A549 (cell line): ENCODE data around the gene CHST11. TPM values are rescaled to one million over a fixed set of nuclear protein-coding genes. Genes with fewer than 3 reads are reported as not detected.

Experiments
- ATAC-seq, 2 experiments: fragments of 200-7000 bp in 1 of 2; fragments of >200 bp in 1 of 2; cut with Nextera tagmentation in 1 of 2; cut with Tn5 transposase in 1 of 2; 3 replicates each; pipeline versions ENCODE4 v1.8.0 to v1.9.1; 2018 to 2020; ENCODE audit warnings: mild to moderate bottlenecking in 1 of 2, moderate library complexity in 1 of 2
- CTCF ChIA-PET: fragments of 300-600 bp; sonication (Branson Sonifier 250); formaldehyde crosslinking; extraction: SDS; loops from one replicate; lab custom pipeline; 2021; ENCODE audit warnings: antibody characterized with exemption, inconsistent platforms; lab: Yijun Ruan, JAX
- POLR2A ChIA-PET: fragments of 350-600 bp; formaldehyde crosslinking; extraction: SDS; loops from one replicate; lab custom pipeline; 2021; ENCODE audit warnings: antibody characterized with exemption, inconsistent platforms; lab: Yijun Ruan, JAX
- DNase-seq, 2 experiments: peaks; one replicate each; pipeline versions ENCODE4 v3.0.0 to v3.0.0-alpha.2; 2011 to 2016; ENCODE audit warnings: low read depth in 1 of 2, low spot score in 1 of 2
- FAIRE-seq: peaks from 2 replicates; lab custom pipeline; 2011; peaks lifted over from hg19 to GRCh38; lab: Jason Lieb, UNC
- H3K27ac ChIP-seq, 2 experiments: fragments of >200 bp; sonication (Bioruptor Twin); formaldehyde crosslinking; 3 replicates each; pipeline ENCODE4 v1.5.1; 2016 to 2017
- H3K4me1 ChIP-seq: fragments of >200 bp; sonication (Bioruptor Twin); formaldehyde crosslinking; 3 replicates; pipeline ENCODE4 v1.6.1; 2016
- H3K4me2 ChIP-seq: fragments of >200 bp; sonication (Bioruptor Twin); formaldehyde crosslinking; 3 replicates; pipeline ENCODE4 v1.6.1; 2016
- H3K4me3 ChIP-seq: fragments of >200 bp; sonication (Bioruptor Twin); formaldehyde crosslinking; 3 replicates; pipeline ENCODE4 v1.5.1; 2016
- H3K9me3 ChIP-seq: fragments of >200 bp; sonication (Bioruptor Twin); formaldehyde crosslinking; 3 replicates; pipeline ENCODE4 v1.6.1; 2016
- BHLHE40 ChIP-seq: IDR thresholded peaks from 2 replicates; pipeline ENCODE4 v1.6.1; 2012; ENCODE audit warnings: low read depth, low read length, inconsistent platforms
- CHD2 ChIP-seq: fragments of 150-350 bp; IDR thresholded peaks from 2 replicates; pipeline ENCODE4 v1.6.1; 2014; ENCODE audit warnings: low read length; ENCODE audit not compliant: partially characterized antibody
- CHD4 ChIP-seq: fragments of 200-600 bp; sonication (generic); IDR thresholded peaks from 2 replicates; pipeline ENCODE4 v1.6.1; 2016; ENCODE audit warnings: antibody characterized with exemption, mild to moderate bottlenecking, borderline replicate concordance
- EHF ChIP-seq: fragments of 250-450 bp; sonication (Bioruptor Pico); IDR thresholded peaks from 2 replicates; pipeline ENCODE4 v1.5.0; 2020; ENCODE audit warnings: mild to moderate bottlenecking
- ESRRA ChIP-seq: fragments of 150-350 bp; IDR thresholded peaks from 2 replicates; pipeline ENCODE4 v1.6.1; 2014; ENCODE audit warnings: mild to moderate bottlenecking, low read length, borderline replicate concordance
- FOSB ChIP-seq: fragments of 250-450 bp; sonication (Bioruptor Pico); IDR thresholded peaks from 2 replicates; pipeline ENCODE4 v1.5.0; 2020; ENCODE audit warnings: mild to moderate bottlenecking, moderate library complexity
- FOXS1 ChIP-seq: fragments of 250-450 bp; sonication (Bioruptor Pico); IDR thresholded peaks from 2 replicates; pipeline ENCODE4 v1.5.0; 2020; ENCODE audit warnings: mild to moderate bottlenecking, moderate library complexity
- GATA3 ChIP-seq: IDR thresholded peaks from 2 replicates; pipeline ENCODE4 v1.6.1; 2012; ENCODE audit warnings: borderline replicate concordance
- HOXA7 ChIP-seq: fragments of 250-450 bp; sonication (Bioruptor Pico); IDR thresholded peaks from 2 replicates; pipeline ENCODE4 v1.5.0; 2020; ENCODE audit warnings: mild to moderate bottlenecking, moderate library complexity
- HOXB13 ChIP-seq: fragments of 250-450 bp; sonication (Bioruptor Pico); IDR thresholded peaks from 2 replicates; pipeline ENCODE4 v1.5.0; 2020; ENCODE audit warnings: low read depth, mild to moderate bottlenecking, moderate library complexity
- HOXB5 ChIP-seq: fragments of 250-450 bp; sonication (Bioruptor Pico); IDR thresholded peaks from 2 replicates; pipeline ENCODE4 v1.5.0; 2020; ENCODE audit warnings: mild to moderate bottlenecking, moderate library complexity
- JUN ChIP-seq, 2 experiments: fragments of >200 bp; sonication (Bioruptor Twin); formaldehyde crosslinking; IDR thresholded peaks; 2 replicates in 1 of 2; 3 replicates in 1 of 2; pipeline ENCODE4 v1.6.1; 2016 to 2017
- KDM1A ChIP-seq: fragments of 200-600 bp; sonication (generic); IDR thresholded peaks from 2 replicates; pipeline ENCODE4 v1.6.1; 2016; ENCODE audit warnings: low read depth, mild to moderate bottlenecking
- KDM5A ChIP-seq: fragments of 200-600 bp; sonication (generic); IDR thresholded peaks from 2 replicates; pipeline ENCODE4 v1.6.1; 2016; ENCODE audit warnings: antibody characterized with exemption, mild to moderate bottlenecking
- MAFK ChIP-seq: fragments of 450-650 bp; IDR thresholded peaks from 2 replicates; pipeline ENCODE4 v1.6.1; 2014; ENCODE audit not compliant: partially characterized antibody
- NFE2L2 ChIP-seq: fragments of 150-350 bp; conservative IDR thresholded peaks from 2 replicates; pipeline ENCODE4 v1.6.1; 2014; ENCODE audit warnings: low read length
- NPAS2 ChIP-seq: fragments of 250-450 bp; sonication (Bioruptor Pico); IDR thresholded peaks from 2 replicates; pipeline ENCODE4 v1.8.0; 2022; ENCODE audit warnings: mild to moderate bottlenecking, moderate library complexity, borderline replicate concordance
- PHF8 ChIP-seq: fragments of 200-600 bp; sonication (generic); IDR thresholded peaks from 2 replicates; pipeline ENCODE4 v1.6.1; 2016; ENCODE audit warnings: low read depth, mild to moderate bottlenecking, antibody characterized with exemption, moderate library complexity, borderline replicate concordance
- POLR2A ChIP-seq: IDR thresholded peaks from 2 replicates; pipeline ENCODE4 v1.6.1; 2012; ENCODE audit warnings: mild to moderate bottlenecking, low read length
- RARB ChIP-seq: fragments of 250-450 bp; sonication (Bioruptor Pico); IDR thresholded peaks from 2 replicates; pipeline ENCODE4 v1.8.0; 2021; ENCODE audit warnings: mild to moderate bottlenecking, moderate library complexity
- RFX5 ChIP-seq: fragments of 450-650 bp; IDR thresholded peaks from 2 replicates; pipeline ENCODE4 v1.7.1; 2014; ENCODE audit warnings: antibody characterized with exemption, mild to moderate bottlenecking, moderate library complexity
- TFCP2L1 ChIP-seq: fragments of 250-450 bp; sonication (Bioruptor Pico); IDR thresholded peaks from 2 replicates; pipeline ENCODE4 v1.5.0; 2021; ENCODE audit warnings: mild to moderate bottlenecking
- ZC3H11A ChIP-seq: fragments of 450-650 bp; IDR thresholded peaks from 2 replicates; pipeline ENCODE4 v1.6.1; 2014; ENCODE audit warnings: antibody characterized with exemption, mild to moderate bottlenecking
- ZFP36 ChIP-seq: fragments of 450-650 bp; IDR thresholded peaks from 2 replicates; pipeline ENCODE4 v1.6.1; 2014; ENCODE audit warnings: borderline replicate concordance; ENCODE audit not compliant: partially characterized antibody
- WGBS: methylation state at CpG from one replicate; pipeline ENCODE4 v1.1.6; 2017; ENCODE audit errors: missing lambda C conversion rate; 5-methylcytosine and 5-hydroxymethylcytosine counted together
- polyA plus RNA-seq, 4 experiments: library from polyadenylated mRNA; depleted of rRNA in 3 of 4; stranded (reverse); fragments of >200 nt; fragmentation: RNase III in 1 of 4; extraction: RNeasy Plus Mini Kit Qiagen cat#74134 plus additional on column Dnase treatment in 1 of 4; gene quantifications; 2 replicates in 3 of 4; 3 replicates in 1 of 4; pipeline ENCODE4 v1.2.3, GENCODE V29; 2011 to 2017
- TF ChIP-seq, protein P1 (sequence below): fragments of 200-600 bp; sonication (generic); IDR thresholded peaks from 2 replicates; pipeline ENCODE4 v1.6.1; 2016; ENCODE audit warnings: antibody characterized with exemption, mild to moderate bottlenecking, moderate library complexity
- TF ChIP-seq, protein P2 (sequence below): IDR thresholded peaks from 2 replicates; pipeline ENCODE4 v1.6.1; 2012
- TF ChIP-seq, protein P3 (sequence below): fragments of >200 bp; sonication (Bioruptor Twin); formaldehyde crosslinking; IDR thresholded peaks from 3 replicates; pipeline ENCODE4 v1.5.1; 2016

CHST11 gene
- polyA plus RNA-seq, 2 of the 4 experiments (the other 2 are of a cell fraction), result 19.2 to 21.8 TPM

DNA sequence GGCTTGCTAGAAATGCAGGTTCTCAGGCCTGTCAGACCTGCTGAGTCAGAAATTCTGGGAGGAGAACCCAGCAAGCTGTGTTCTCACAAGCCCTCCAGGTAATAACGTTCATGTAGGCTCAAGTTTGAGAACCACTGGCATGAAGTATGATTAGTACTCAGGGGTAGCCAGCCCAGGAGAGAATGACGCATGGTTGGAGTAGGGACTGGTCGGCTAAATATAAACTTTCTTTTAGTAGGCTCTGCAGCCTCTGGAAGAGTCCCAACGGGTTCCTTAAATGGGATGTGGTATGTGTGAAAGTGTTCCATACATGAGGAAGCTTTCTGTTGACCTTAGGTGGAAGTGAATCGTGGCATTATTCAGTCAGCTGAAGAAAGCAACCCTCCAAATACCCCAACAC lies 292.0 kb downstream of the CHST11 start (continued):
- TF ChIP-seq BHLHE40, result no peak

DNA sequence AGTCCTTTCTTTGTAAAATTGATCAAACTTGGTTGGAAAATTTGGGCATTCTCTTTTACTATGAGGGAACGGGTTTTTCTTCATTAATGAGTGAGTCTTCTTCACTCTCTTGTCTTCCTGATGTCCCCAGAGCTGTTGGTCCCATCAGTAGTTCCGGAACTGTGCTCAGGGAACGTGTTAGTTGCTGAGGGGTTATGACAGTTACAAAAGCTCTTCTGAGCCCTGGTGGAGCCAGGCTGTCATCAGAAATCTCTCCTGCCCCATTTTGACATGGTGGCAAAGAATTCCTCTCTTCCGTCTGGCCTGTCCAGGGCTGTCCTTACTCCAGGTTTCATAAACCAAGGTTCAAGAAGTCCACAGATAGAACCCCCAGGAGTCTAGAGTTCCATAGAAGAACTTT lies 292.8 kb downstream of the CHST11 start:
- POLR2A ChIA-PET, result no interaction called here
- H3K4me3 ChIP-seq, result no peak overlapping the region
- 91% methylated on average over 4 of the region's 4 CpGs for WGBS
- DNase-seq (no peak), FAIRE-seq (no peak), ATAC-seq (no peak; a peak in 1 of 6 replicates)
- CTCF ChIA-PET, result interaction anchor here (0.7 to 1.3 kb wide), 2 partner anchors 16 to 32 kb away, joined by 3 read pairs; no protein-coding TSS in a partner anchor
- H3K27ac ChIP-seq, result no peak overlapping the region
- TF ChIP-seq, protein P1, sequence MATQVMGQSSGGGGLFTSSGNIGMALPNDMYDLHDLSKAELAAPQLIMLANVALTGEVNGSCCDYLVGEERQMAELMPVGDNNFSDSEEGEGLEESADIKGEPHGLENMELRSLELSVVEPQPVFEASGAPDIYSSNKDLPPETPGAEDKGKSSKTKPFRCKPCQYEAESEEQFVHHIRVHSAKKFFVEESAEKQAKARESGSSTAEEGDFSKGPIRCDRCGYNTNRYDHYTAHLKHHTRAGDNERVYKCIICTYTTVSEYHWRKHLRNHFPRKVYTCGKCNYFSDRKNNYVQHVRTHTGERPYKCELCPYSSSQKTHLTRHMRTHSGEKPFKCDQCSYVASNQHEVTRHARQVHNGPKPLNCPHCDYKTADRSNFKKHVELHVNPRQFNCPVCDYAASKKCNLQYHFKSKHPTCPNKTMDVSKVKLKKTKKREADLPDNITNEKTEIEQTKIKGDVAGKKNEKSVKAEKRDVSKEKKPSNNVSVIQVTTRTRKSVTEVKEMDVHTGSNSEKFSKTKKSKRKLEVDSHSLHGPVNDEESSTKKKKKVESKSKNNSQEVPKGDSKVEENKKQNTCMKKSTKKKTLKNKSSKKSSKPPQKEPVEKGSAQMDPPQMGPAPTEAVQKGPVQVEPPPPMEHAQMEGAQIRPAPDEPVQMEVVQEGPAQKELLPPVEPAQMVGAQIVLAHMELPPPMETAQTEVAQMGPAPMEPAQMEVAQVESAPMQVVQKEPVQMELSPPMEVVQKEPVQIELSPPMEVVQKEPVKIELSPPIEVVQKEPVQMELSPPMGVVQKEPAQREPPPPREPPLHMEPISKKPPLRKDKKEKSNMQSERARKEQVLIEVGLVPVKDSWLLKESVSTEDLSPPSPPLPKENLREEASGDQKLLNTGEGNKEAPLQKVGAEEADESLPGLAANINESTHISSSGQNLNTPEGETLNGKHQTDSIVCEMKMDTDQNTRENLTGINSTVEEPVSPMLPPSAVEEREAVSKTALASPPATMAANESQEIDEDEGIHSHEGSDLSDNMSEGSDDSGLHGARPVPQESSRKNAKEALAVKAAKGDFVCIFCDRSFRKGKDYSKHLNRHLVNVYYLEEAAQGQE, result no peak
- no peak for TF ChIP-seq RARB
- TF ChIP-seq CHD4, result no peak
- no peak for TF ChIP-seq HOXB5 (CRISPR knock-in tag)
- TF ChIP-seq NFE2L2, result no peak
- no peak for TF ChIP-seq CHD2
- TF ChIP-seq FOXS1, result no peak
- TF ChIP-seq RFX5, result no peak
- no peak for TF ChIP-seq JUN (IDR thresholded peaks at IDR 0.05)
- TF ChIP-seq KDM5A, result no peak
- no peak for TF ChIP-seq PHF8
- no peak for TF ChIP-seq KDM1A
- TF ChIP-seq HOXB13 (CRISPR knock-in tag), result no peak
- TF ChIP-seq ZC3H11A, result no peak
- TF ChIP-seq FOSB (CRISPR knock-in tag), result no peak
- H3K9me3 ChIP-seq, result no peaks in the 10 kb centered on the region
- no peak overlapping the region for H3K4me2 ChIP-seq
- H3K4me1 ChIP-seq, result 0 out of 3 replicates have a peak, but pooled peaks cover 5% of the 10 kb centered on the region

DNA sequence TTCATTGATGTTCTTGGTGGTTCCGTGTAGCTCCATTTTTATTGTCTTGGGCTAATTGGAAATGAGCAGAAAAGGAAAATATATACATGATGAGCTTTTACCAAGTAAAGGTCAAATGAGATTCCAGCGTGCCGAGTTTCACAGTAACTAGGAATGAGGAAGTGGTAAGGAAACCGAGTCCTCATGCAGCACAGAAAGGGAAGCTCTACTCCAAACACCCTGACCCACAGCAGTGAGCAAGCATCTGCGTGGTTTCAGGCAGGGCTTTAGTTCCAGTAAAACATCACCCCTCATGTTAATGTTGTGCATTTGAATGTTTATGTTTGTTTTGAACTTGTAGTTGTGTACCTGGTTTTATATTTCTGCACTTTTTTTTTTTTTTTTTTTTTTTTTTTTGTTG lies 293.3 kb downstream of the CHST11 start:
- no peak for DNase-seq
- 0 out of 3 replicates have a peak, but pooled peaks cover 5% of the 10 kb centered on the region for H3K4me1 ChIP-seq
- CTCF ChIA-PET, result interaction anchor here (0.7 to 1.3 kb wide), 2 partner anchors 16 to 32 kb away, joined by 3 read pairs; no protein-coding TSS in a partner anchor
- POLR2A ChIA-PET, result no interaction called here
- 70% methylated on average over 5 of the region's 5 CpGs for WGBS
- no peak overlapping the region for H3K27ac ChIP-seq
- H3K9me3 ChIP-seq, result no peaks in the 10 kb centered on the region
- H3K4me3 ChIP-seq, result no peak overlapping the region
- no peak for TF ChIP-seq TFCP2L1
- TF ChIP-seq NFE2L2, result no peak
- TF ChIP-seq POLR2A, result no peak
- no peak for TF ChIP-seq BHLHE40
- TF ChIP-seq EHF (CRISPR knock-in tag), result no peak
- no peak for TF ChIP-seq FOXS1
- TF ChIP-seq, protein P2, sequence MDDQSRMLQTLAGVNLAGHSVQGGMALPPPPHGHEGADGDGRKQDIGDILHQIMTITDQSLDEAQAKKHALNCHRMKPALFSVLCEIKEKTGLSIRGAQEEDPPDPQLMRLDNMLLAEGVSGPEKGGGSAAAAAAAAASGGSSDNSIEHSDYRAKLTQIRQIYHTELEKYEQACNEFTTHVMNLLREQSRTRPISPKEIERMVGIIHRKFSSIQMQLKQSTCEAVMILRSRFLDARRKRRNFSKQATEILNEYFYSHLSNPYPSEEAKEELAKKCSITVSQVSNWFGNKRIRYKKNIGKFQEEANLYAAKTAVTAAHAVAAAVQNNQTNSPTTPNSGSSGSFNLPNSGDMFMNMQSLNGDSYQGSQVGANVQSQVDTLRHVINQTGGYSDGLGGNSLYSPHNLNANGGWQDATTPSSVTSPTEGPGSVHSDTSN, result no peak
- no peak for TF ChIP-seq MAFK
- TF ChIP-seq ESRRA, result no peak
- no peak for TF ChIP-seq ZFP36
- no peak for TF ChIP-seq HOXA7 (CRISPR knock-in tag)
- TF ChIP-seq GATA3, result no peak
- TF ChIP-seq, protein P3, sequence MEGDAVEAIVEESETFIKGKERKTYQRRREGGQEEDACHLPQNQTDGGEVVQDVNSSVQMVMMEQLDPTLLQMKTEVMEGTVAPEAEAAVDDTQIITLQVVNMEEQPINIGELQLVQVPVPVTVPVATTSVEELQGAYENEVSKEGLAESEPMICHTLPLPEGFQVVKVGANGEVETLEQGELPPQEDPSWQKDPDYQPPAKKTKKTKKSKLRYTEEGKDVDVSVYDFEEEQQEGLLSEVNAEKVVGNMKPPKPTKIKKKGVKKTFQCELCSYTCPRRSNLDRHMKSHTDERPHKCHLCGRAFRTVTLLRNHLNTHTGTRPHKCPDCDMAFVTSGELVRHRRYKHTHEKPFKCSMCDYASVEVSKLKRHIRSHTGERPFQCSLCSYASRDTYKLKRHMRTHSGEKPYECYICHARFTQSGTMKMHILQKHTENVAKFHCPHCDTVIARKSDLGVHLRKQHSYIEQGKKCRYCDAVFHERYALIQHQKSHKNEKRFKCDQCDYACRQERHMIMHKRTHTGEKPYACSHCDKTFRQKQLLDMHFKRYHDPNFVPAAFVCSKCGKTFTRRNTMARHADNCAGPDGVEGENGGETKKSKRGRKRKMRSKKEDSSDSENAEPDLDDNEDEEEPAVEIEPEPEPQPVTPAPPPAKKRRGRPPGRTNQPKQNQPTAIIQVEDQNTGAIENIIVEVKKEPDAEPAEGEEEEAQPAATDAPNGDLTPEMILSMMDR, result no peak
- no peak for TF ChIP-seq JUN (IDR thresholded peaks at IDR 0.05)
- no peak for TF ChIP-seq NPAS2 (CRISPR knock-in tag)
- TF ChIP-seq, all 56 proteins: peak for 0
- no peak overlapping the region for H3K4me2 ChIP-seq
- FAIRE-seq (no peak), ATAC-seq (peak in 1 of 2 experiments; percentile 39; a peak in 2 of 6 replicates)
